Measurements from ENCODE around the gene PHTF2.

GRCh38 chr7:77799078-77799964, 748 bp downstream of the PHTF2 start:
- TF ChIP-seq, protein P1, sequence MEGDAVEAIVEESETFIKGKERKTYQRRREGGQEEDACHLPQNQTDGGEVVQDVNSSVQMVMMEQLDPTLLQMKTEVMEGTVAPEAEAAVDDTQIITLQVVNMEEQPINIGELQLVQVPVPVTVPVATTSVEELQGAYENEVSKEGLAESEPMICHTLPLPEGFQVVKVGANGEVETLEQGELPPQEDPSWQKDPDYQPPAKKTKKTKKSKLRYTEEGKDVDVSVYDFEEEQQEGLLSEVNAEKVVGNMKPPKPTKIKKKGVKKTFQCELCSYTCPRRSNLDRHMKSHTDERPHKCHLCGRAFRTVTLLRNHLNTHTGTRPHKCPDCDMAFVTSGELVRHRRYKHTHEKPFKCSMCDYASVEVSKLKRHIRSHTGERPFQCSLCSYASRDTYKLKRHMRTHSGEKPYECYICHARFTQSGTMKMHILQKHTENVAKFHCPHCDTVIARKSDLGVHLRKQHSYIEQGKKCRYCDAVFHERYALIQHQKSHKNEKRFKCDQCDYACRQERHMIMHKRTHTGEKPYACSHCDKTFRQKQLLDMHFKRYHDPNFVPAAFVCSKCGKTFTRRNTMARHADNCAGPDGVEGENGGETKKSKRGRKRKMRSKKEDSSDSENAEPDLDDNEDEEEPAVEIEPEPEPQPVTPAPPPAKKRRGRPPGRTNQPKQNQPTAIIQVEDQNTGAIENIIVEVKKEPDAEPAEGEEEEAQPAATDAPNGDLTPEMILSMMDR (IDR thresholded peaks at IDR 0.05), result peak in 1 of 6 experiments; percentile 5
- no peak for TF ChIP-seq POLR2A (IDR thresholded peaks at IDR 0.05)
